Measurements from ENCODE around the gene TMEM233.

Gene TMEM233

DNA sequence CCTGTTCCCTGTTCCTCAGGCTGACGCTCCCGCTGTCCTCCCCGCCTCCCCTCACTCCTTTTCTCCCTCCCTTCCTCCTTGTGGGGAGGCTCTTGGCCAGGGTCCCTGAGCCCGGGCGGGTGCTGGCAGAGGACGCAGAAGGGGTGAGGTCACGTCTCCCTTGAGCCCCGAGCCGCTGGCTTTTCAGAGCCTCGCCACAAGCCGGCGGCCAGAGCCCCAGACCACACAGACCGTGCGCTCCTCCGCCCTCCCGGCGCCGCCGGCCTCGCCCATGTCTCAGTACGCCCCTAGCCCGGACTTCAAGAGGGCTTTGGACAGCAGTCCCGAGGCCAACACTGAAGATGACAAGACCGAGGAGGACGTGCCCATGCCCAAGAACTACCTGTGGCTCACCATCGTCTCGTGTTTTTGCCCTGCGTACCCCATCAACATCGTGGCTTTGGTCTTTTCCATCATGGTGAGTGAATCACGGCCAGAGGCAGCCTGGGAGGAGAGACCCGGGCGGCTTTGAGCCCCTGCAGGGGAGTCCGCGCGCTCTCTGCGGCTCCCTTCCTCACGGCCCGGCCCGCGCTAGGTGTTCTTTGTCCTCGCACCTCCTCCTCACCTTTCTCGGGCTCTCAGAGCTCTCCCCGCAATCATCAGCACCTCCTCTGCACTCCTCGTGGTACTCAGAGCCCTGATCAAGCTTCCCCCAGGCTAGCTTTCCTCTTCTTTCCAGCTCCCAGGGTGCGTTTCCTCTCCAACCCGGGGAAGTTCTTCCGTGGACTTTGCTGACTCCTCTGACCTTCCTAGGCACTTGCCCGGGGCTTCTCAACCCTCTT is at the start of gene TMEM233:
Gene TMEM233, plus strand, starts transcription at position 197 of the 821 bp plus-strand sequence. Its CDS starts 75 bp downstream, at position 272.
- no peak for DNase-seq

- peak; percentile 11 for DNase-seq
These were observed 48.6 kb upstream of the TMEM233 start for GRCh38 chr12:119544765-119545625.

DNA sequence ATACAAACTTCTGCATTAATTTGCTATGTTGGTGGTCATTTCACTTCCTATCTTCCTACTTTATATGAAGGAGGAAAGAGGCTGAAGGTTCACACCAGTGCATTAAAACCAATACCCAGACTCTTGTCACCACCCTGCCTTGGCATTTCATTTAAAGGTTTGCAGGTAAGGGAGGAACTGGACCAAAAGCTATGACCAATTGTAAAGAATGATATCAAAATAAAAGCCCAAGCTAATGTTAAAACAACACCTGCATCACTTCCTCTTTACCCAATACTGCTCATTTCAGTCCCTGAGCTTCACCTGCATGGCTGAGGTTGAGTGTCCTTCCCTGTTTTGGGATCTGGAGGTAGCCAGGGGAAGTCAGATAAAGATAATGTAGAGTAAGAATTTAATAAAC is 47.2 kb upstream of the TMEM233 start:
- no peak for DNase-seq

GRCh38 chr12:119547001-119547400 is 46.6 kb upstream of the TMEM233 start:
- DNase-seq: no peak

DNA sequence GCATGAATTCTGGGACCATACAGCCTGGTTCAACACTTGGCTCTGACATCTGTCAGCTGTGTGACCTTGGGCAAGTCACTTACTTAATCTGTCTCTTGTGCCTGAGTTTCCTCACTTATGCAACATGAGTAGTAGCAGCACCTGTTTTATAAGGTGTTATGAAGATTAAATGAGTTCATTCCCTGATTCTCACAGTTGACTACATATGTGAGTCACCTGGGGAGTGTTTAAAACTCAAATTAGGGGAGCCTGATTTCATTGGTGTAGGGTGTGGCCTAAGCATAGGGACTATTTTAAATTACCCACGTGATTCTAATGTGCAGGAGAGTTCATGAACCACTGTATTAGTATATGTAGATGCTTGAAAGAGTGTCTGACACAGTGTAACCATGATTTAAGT is 36.7 kb upstream of the TMEM233 start:
- no peak for DNase-seq

DNA sequence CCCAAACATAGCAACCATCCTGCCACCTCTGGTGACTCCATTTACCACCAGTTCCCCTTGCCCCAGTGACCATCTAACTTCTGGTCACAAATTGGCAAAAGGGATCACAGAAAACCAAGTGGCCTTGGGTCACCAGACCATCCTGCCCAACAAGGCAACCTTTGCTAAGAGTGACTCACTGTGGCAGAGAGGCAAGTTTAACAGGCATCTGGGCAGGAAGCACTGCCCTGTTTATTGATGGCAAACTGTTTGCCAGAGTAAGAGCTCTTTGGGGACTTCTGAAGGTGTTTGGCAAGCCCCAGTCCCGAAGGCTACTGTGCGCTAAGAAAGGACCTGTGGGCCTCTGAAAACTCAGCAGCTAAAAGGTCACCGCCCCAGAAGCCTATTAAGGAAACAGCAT is 28.2 kb upstream of the TMEM233 start:
- DNase-seq: no peak

DNA sequence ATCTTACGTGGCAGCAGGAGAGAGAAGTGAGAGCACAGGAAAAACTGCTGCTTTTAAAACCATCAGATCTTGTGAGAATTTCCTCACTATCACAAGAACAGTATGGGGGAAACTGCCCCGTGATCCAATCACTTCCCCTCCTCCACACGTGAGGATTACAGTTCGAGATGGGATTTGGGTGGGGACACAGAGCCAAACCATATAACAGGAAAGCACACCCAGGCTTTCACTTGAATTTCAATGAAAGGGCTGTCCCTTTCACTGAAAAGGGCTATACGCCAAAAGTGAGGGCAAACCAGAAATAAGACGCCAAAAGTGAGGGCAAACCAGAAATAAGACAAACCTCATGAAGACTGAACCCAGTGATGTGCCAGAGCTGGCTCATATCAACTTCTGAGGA is 22.8 kb upstream of the TMEM233 start:
- no peak for DNase-seq

DNA sequence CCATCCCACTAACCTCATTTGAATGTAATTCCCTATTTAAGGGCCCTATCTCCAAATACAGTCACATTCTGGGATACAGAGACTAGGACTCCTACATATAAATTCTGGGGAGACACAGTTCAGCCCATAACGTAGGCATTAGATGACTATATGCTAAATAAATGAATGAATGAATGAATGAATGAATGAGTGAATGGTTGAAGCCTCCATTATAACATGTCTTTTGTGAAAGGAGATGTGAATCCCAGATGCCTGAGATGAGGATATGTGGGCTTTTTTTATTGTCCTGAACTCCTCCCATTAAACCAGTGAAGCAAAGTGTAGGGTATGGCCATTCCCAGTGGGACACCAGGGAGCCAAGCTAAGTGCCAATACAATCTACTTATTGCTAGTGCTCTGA is 20.5 kb upstream of the TMEM233 start:
- no peak for DNase-seq

GRCh38 chr12:119574255-119574654 is 19.3 kb upstream of the TMEM233 start:
- no peak for DNase-seq

- no peak for DNase-seq
These were observed 17.3 kb upstream of the TMEM233 start for GRCh38 chr12:119576118-119576810.

DNA sequence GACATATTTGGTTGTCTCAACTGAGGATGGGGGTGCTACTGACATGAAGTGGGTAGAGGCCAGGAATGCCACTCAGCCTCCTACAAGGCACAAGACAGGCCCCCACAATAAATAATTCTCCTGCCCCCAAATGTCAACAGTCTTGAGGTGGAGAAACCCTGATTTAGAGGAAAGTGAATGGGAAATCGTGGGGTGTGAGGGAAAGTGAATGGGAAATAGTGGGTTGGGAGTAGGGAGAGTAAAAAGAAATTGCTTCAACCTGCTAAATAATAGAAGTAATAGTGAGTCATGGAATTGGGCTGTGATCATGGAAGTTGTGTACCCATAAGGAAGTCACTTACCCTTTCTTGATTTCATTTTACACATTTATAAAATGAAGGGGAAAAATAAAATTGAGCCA is 16.7 kb upstream of the TMEM233 start:
- no peak for DNase-seq

- no peak for DNase-seq
These were observed 15.5 kb upstream of the TMEM233 start for GRCh38 chr12:119578112-119578511.

DNA sequence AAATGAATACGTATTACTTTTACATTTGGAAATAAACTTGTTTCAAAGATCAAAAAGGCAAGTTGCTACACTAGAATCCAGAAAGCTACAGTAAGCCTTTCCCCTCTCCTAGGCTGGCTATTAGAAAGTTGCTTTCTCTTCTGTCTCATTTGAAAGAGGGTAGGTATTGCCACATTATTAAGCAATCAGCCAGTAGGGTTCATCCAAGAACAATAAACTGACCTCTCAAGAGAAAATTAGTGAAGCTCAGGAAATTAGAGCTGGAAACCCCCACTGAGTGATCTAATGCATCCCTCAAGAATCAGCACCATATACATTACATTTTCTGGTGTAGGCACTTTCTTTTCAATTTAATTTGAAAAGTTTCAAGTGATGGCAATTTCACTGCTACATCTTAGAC is 4.5 kb upstream of the TMEM233 start:
- DNase-seq: no peak

DNA sequence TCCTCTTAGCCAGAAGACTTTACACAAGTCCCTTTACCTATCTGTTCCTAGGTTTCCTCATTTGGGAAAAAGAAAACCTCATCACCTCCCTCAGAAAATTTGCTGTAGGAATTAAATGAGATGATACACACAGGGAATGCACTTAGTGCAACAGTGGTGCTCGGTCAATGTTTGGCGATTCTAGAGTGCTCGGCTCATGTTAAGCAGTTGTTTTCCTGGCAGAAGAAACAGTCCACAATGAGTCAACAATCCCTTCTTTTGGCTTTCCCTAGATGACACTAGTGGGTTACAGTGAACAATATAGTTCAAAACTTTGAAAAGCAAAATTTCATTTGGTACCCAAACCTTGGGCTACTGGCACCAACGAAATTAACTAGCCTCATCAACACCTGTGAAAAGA is 3.9 kb upstream of the TMEM233 start:
- no peak for DNase-seq

DNA sequence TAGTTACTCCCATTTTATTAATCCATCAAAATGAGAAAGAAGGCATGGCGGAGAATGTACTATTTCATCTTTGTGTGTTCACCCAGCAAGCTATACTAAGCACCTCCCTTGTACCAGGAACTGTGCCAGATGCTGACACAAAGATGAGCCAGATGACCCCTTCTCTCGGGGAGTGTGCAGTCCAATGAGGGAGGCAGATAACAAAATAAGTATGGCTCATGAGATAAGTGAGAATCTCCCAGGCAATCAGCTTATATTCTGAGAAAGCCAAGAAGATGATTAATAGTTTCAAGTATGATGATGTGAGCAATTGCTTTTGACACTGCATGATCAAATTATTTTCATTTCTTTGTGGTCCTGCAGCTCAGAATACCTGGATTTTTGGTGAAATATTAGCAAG is 1.3 kb upstream of the TMEM233 start:
- no peak for DNase-seq

GRCh38 chr12:119594399-119594730 is 791 bp downstream of the TMEM233 start:
- no peak for DNase-seq

- DNase-seq: no peak
These were observed 1.3 kb downstream of the TMEM233 start for GRCh38 chr12:119594772-119595445.

DNA sequence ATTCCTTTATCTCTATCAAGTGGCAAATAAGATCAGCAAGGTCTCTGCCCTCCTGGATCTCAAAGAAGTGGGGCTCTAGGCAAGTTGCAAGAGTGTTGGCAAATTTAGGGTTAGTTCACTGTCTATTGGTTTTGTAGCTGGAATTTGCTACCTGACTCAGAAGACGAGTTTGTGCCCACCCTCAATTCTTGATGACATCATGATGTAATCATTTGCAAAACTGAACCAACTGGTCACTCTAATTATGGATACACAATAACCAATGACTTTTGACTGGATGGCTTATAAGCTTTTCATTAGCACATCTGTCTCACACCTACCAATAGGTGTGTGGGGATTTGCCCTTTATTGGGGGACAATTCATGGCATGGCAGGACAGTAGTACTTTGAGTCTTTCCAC is 4.6 kb downstream of the TMEM233 start:
- DNase-seq: no peak

DNA sequence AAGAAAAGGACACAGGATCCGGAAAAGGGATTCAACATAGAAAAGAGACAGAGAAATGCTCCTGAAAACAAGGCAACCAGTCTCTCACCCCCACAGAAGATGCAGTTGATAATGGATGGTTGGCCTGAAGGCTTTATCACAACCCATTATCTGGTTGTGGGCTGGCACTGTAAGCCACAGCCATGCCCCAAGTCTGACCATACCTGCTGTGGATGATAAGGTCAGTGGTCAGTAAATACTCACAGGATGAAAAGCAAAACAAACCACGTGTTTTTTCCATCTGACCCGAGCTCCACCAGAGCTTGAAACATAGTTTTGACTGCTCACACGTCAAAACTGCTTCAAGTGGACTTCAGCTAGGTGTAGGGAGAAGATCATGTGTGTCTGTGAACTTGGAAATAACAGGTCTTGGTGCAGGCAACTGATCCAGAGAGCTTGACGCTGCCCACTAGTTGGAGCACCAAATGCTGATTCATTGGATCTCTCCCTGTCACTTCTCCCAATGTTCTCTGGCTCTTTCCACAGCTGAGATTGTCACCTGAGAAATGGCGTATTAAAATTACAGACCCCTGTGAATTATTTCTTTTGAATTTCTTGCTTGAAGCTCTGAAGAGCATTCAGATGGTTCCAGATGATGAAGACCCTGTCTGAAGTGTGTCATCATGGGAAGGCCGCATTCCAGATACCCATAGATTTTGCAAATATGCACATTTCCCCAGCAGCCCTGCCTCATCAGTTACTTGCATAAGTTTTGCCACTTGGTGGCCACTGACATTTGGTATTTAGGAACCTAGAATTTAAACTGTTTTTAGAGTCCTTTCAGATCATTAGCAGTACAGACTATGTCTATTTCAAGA is 8.5 kb downstream of the TMEM233 start:
- DNase-seq: no peak

DNA sequence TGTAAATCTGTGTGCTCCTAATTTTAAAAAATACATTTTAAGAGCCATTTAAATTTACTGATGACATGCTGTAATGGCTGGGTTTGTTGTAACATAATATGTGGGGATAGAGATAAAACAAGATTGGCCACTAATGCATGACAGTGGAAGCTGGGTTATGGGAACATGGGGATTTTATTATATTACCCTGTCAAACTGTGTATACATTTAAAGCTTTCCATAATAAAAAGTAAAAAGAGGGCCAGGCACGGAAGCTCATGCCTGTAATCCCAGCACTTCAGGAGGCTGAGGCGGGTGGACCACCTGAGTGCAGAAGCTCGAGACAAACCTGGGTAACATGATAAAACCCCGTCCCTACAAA is 9.1 kb downstream of the TMEM233 start:
- DNase-seq: no peak

- no peak for DNase-seq
These were observed 10.2 kb downstream of the TMEM233 start for GRCh38 chr12:119603767-119604166.

- no peak for DNase-seq
These were observed 15.8 kb downstream of the TMEM233 start for GRCh38 chr12:119609358-119609757.

Measured in GDM1 (cell line).